Neural cell (in vitro differentiated cells): Measurements from ENCODE around the gene ZWILCH. TPM values are rescaled to one million over a fixed set of nuclear protein-coding genes. Genes with fewer than 3 reads are reported as not detected.

ENCODE experiments used
- H2AFZ ChIP-seq: fragments of 200-600, 300-800 bp; sonication (generic), shearing (Covaris generic); 2 replicates; pipeline ENCODE4 v1.6.0; 2014; ENCODE audit warnings: low read depth, mild to moderate bottlenecking, antibody characterized with exemption, low read length, moderate library complexity
- H3F3A ChIP-seq: fragments of 200-600 bp; shearing (Covaris generic); 2 replicates; pipeline ENCODE4 v1.6.1; 2016; ENCODE audit warnings: mild to moderate bottlenecking, moderate library complexity, mixed read lengths, antibody characterized with exemption, low read length; ENCODE audit not compliant: insufficient read depth, poor library complexity, severe bottlenecking
- H3K27ac ChIP-seq: fragments of 200-600, 300-800 bp; sonication (generic), shearing (Covaris generic); 2 replicates; pipeline ENCODE4 v1.5.1; 2014; ENCODE audit warnings: mild to moderate bottlenecking, low read length, moderate library complexity
- H3K27me3 ChIP-seq: fragments of 300-800, 200-600 bp; sonication (generic), shearing (Covaris generic); 2 replicates; pipeline ENCODE4 v1.6.0; 2014; ENCODE audit warnings: mild to moderate bottlenecking, low read depth, low read length, moderate library complexity; ENCODE audit not compliant: insufficient read depth
- H3K36me3 ChIP-seq: fragments of 300-800, 200-600 bp; sonication (generic), shearing (Covaris generic); 2 replicates; pipeline ENCODE4 v1.5.1; 2014; ENCODE audit warnings: mild to moderate bottlenecking, antibody characterized with exemption, low read length, moderate library complexity; ENCODE audit not compliant: insufficient read depth
- H3K4me2 ChIP-seq: fragments of 300-800, 200-600 bp; sonication (generic), shearing (Covaris generic); 2 replicates; pipeline ENCODE4 v1.6.0; 2014; ENCODE audit warnings: mild to moderate bottlenecking, low read length
- H3K4me3 ChIP-seq: fragments of 300-800, 200-600 bp; sonication (generic), shearing (Covaris generic); 2 replicates; pipeline ENCODE4 v1.5.1; 2014; ENCODE audit warnings: mild to moderate bottlenecking, low read length, moderate library complexity
- H3K79me2 ChIP-seq: fragments of 200-600 bp; shearing (Covaris generic); replicated peaks from 2 replicates; pipeline ENCODE4 v1.6.0; 2014; ENCODE audit warnings: mild to moderate bottlenecking, low read length, moderate library complexity; ENCODE audit not compliant: insufficient read depth
- H3K9ac ChIP-seq: fragments of 300-800, 200-600 bp; sonication (generic), shearing (Covaris generic); 2 replicates; pipeline ENCODE4 v1.6.1; 2016; ENCODE audit warnings: mild to moderate bottlenecking, low read length, mixed read lengths
- H3K9me2 ChIP-seq: fragments of 200-600 bp; shearing (Covaris generic); 2 replicates; pipeline ENCODE4 v1.6.1; 2016; ENCODE audit warnings: mild to moderate bottlenecking, low read length, mixed read lengths; ENCODE audit not compliant: insufficient read depth
- H3K9me3 ChIP-seq: fragments of 200-600, 300-800 bp; sonication (generic), shearing (Covaris generic); 2 replicates; pipeline ENCODE4 v1.6.1; 2016; ENCODE audit warnings: mild to moderate bottlenecking, mixed run types, low read length, moderate library complexity, mixed read lengths
- H4K20me1 ChIP-seq: fragments of 200-600 bp; shearing (Covaris generic); 2 replicates; pipeline ENCODE4 v1.6.1; 2016; ENCODE audit warnings: mild to moderate bottlenecking, mixed run types; ENCODE audit not compliant: insufficient read depth
- CTCF ChIP-seq: fragments of 450-650 bp; IDR thresholded peaks from 2 replicates; pipeline ENCODE4 v1.5.1; 2014; ENCODE audit warnings: antibody characterized with exemption, mild to moderate bottlenecking, moderate library complexity; ENCODE audit not compliant: poor library complexity, severe bottlenecking
- EP300 ChIP-seq: fragments of 450-650 bp; conservative IDR thresholded peaks from 2 replicates; pipeline ENCODE4 v1.6.1; 2014; ENCODE audit warnings: antibody characterized with exemption, mild to moderate bottlenecking, moderate library complexity; ENCODE audit not compliant: poor library complexity, severe bottlenecking
- EZH2 ChIP-seq: fragments of 200-600, 300-800 bp; shearing (Covaris generic), sonication (generic); IDR thresholded peaks from 2 replicates; pipeline ENCODE4 v1.6.1; 2014; ENCODE audit warnings: antibody characterized with exemption, low read length, borderline replicate concordance, mild to moderate bottlenecking; ENCODE audit not compliant: insufficient read depth, poor library complexity, severe bottlenecking
- MXI1 ChIP-seq: fragments of 450-650 bp; conservative IDR thresholded peaks from 2 replicates; pipeline ENCODE4 v1.6.1; 2014; ENCODE audit warnings: antibody characterized with exemption, mild to moderate bottlenecking; ENCODE audit not compliant: poor library complexity, severe bottlenecking
- POLR2AphosphoS5 ChIP-seq: IDR thresholded peaks from 2 replicates; pipeline ENCODE4 v1.6.1; 2012
- RAD21 ChIP-seq: fragments of 450-650 bp; conservative IDR thresholded peaks from 2 replicates; pipeline ENCODE4 v1.6.1; 2014; ENCODE audit warnings: antibody characterized with exemption, mild to moderate bottlenecking, moderate library complexity
- SMC3 ChIP-seq: fragments of 450-650 bp; conservative IDR thresholded peaks from 2 replicates; pipeline ENCODE4 v1.6.1; 2014; ENCODE audit warnings: antibody characterized with exemption, mild to moderate bottlenecking, moderate library complexity; ENCODE audit not compliant: poor library complexity
- TAF1 ChIP-seq: IDR thresholded peaks from 2 replicates; pipeline ENCODE4 v1.6.1; 2012; ENCODE audit warnings: low read depth
- polyA plus RNA-seq: library from polyadenylated mRNA; depleted of rRNA; stranded (reverse); fragments of >200 nt; gene quantifications from 2 replicates; pipeline ENCODE4 v1.2.3, GENCODE V29; 2014
- TF ChIP-seq, protein P1 (sequence below): IDR thresholded peaks from 2 replicates; pipeline ENCODE4 v1.6.1; 2012; ENCODE audit warnings: borderline replicate concordance

Gene ZWILCH
- polyA plus RNA-seq, 1 donor from 2014 or later, result 63.1 TPM

DNA sequence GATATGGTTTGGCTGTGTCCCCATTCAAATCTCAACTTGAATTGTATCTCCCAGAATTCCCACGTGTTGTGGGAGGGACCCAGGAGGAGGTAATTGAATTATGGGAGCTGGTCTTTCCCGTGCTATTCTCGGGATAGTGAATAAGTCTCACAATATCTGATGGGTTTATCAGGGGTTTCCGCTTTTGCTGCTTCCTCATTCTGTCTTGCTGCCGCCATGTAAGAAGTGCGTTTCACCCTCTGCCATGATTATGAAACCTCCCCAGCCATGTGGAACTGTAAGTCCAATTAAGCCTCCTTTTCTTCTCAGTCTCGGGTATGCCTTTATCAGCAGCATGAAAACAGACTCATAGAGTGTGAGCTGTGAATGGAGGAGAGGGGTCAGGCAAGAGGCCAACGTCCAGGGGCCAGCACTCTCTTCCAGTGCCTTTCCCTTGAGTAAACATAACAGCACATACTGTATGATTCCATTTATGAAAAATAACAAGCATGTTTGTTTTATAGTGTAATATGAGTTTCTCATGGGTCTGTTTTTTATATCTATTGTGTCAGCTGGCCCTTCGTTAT lies 76.9 kb downstream of the ZWILCH start:
- Histone ChIP-seq H3K27me3 (no peaks in the 10 kb centered on the region), H3K27ac (no peak overlapping the region), H3F3A (no peaks in the 10 kb centered on the region), H3K36me3 (no peaks in the 10 kb centered on the region), H3K4me3 (no peak overlapping the region), H4K20me1 (no peaks in the 10 kb centered on the region), H3K9me2 (no peaks in the 10 kb centered on the region), H2AFZ (no peak overlapping the region), H3K9me3 (no peaks in the 10 kb centered on the region), H3K4me2 (no peak overlapping the region), H3K9ac (no peak overlapping the region), H3K79me2 (no peaks in the 10 kb centered on the region)
- TF ChIP-seq TAF1, result no peak
- TF ChIP-seq, protein P1, sequence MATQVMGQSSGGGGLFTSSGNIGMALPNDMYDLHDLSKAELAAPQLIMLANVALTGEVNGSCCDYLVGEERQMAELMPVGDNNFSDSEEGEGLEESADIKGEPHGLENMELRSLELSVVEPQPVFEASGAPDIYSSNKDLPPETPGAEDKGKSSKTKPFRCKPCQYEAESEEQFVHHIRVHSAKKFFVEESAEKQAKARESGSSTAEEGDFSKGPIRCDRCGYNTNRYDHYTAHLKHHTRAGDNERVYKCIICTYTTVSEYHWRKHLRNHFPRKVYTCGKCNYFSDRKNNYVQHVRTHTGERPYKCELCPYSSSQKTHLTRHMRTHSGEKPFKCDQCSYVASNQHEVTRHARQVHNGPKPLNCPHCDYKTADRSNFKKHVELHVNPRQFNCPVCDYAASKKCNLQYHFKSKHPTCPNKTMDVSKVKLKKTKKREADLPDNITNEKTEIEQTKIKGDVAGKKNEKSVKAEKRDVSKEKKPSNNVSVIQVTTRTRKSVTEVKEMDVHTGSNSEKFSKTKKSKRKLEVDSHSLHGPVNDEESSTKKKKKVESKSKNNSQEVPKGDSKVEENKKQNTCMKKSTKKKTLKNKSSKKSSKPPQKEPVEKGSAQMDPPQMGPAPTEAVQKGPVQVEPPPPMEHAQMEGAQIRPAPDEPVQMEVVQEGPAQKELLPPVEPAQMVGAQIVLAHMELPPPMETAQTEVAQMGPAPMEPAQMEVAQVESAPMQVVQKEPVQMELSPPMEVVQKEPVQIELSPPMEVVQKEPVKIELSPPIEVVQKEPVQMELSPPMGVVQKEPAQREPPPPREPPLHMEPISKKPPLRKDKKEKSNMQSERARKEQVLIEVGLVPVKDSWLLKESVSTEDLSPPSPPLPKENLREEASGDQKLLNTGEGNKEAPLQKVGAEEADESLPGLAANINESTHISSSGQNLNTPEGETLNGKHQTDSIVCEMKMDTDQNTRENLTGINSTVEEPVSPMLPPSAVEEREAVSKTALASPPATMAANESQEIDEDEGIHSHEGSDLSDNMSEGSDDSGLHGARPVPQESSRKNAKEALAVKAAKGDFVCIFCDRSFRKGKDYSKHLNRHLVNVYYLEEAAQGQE, result no peak
- no peak for TF ChIP-seq RAD21
- TF ChIP-seq MXI1, result no peak
- no peak for TF ChIP-seq SMC3
- TF ChIP-seq EP300, result no peak
- no peak for TF ChIP-seq POLR2AphosphoS5
- no peak for TF ChIP-seq EZH2
- no peak for TF ChIP-seq CTCF

- TF ChIP-seq EZH2, result no peak
- TF ChIP-seq CTCF, result no peak
- TF ChIP-seq POLR2AphosphoS5, result no peak
- TF ChIP-seq EP300, result no peak
- no peak for TF ChIP-seq SMC3
- H4K20me1 ChIP-seq, result no peaks in the 10 kb centered on the region
- H3K9me3 ChIP-seq, result no peaks in the 10 kb centered on the region
- H3K79me2 ChIP-seq, result no peaks in the 10 kb centered on the region
- no peak overlapping the region for H3K4me2 ChIP-seq
- H3K27me3 ChIP-seq, result no peaks in the 10 kb centered on the region
- H3F3A ChIP-seq, result no peaks in the 10 kb centered on the region
- H3K4me3 ChIP-seq, result no peak overlapping the region
- H3K9ac ChIP-seq, result no peak overlapping the region
- no peaks in the 10 kb centered on the region for H3K9me2 ChIP-seq
- no peaks in the 10 kb centered on the region for H3K36me3 ChIP-seq
- H3K27ac ChIP-seq, result no peak overlapping the region
- no peak overlapping the region for H2AFZ ChIP-seq
These were observed 81.2 kb downstream of the ZWILCH start for GRCh38 chr15:66586155-66586976.
